Measurements from ENCODE around the gene DGKB.

GRCh38 chr7:14288701-14289100, 613.9 kb downstream of the DGKB start:
- TF ChIP-seq CTCF (IDR thresholded peaks at IDR 0.05): no peak
- no peak for TF ChIP-seq POLR2A (IDR thresholded peaks at IDR 0.05)

All from body of pancreas (tissue), 4 donors.